HL-60 (cell line): ENCODE results near the gene COL4A2.

Experiments used
- CTCF ChIP-seq: IDR thresholded peaks from one replicate; pipeline ENCODE4 v1.5.1; 2011; ENCODE audit warnings: low read length, control low read depth, inconsistent platforms; ENCODE audit not compliant: insufficient read depth
- GABPA ChIP-seq: IDR thresholded peaks from 2 replicates; pipeline ENCODE4 v1.6.1; 2012; ENCODE audit warnings: low read depth
- POLR2AphosphoS5 ChIP-seq: IDR thresholded peaks from 2 replicates; pipeline ENCODE4 v1.6.1; 2012; ENCODE audit warnings: low read depth
- REST ChIP-seq: IDR thresholded peaks from 2 replicates; pipeline ENCODE4 v1.6.1; 2012; ENCODE audit warnings: low read depth; ENCODE audit not compliant: insufficient replicate concordance
- SPI1 ChIP-seq: IDR thresholded peaks from 2 replicates; pipeline ENCODE4 v1.6.1; 2012; ENCODE audit warnings: low read depth, mild to moderate bottlenecking, borderline replicate concordance

DNA sequence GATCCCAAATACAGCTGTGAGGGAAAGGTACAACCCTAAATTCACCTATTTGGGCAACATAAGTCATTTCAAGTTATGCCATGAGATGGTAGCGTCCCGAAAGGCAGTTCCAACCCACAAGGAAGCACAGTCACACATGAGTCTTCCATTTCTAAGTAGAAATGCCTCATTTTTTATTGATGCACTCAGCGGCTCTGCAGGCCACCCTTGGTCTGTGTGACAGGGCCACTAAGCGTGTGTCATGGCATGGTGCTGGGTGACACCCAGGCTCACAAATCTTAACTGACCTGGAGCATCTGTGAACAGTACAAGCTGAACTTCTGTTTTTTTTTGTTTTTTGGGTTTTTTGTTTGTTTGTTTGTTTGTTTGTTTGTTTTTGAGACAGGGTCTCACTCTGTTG, 239.3 kb downstream of the COL4A2 start:
- no peak for TF ChIP-seq CTCF
- TF ChIP-seq POLR2AphosphoS5 = no peak
- no peak for TF ChIP-seq GABPA
- no peak for TF ChIP-seq REST
- no peak for TF ChIP-seq SPI1
